Jurkat, Clone E6-1 (cell line): ENCODE data around the gene SLAMF7.
"Not testable (repeated sequence)": the region's sequence is repeated elsewhere in the genome, so short reads cannot be mapped to it uniquely, and the experiment has no call there.

ENCODE experiments used
- DNase-seq: peaks from one replicate; pipeline ENCODE4 v3.0.0-alpha.2; 2011; ENCODE audit warnings: low read depth, low spot score
- H3K4me3 ChIP-seq: 2 replicates; pipeline ENCODE4 v1.5.1; 2011; ENCODE audit warnings: mild to moderate bottlenecking, low read length, control low read depth, moderate library complexity

Gene SLAMF7

DNA sequence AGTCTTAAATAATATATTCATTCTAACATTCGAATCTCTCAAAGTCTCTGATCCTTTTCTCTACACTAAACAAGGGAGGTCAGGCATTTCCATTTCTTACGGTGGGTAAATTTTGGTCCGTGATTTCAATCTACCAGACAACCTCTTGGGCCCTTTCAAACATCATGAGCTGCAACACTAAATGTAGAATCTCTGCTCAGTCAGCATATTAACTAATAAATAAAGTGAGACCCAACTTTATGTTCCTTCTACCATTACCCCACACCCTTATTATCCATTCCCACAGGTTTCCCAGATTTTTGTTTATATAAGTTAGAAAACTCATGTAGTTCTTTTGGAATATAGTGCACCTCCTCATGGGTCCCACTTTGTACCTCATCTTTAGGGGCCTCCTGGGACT, 24.9 kb downstream of the SLAMF7 start:
- DNase-seq = no peak
- no peak overlapping the region for H3K4me3 ChIP-seq

GRCh38 chr1:160767395-160768294, 28.6 kb downstream of the SLAMF7 start:
- DNase-seq = no peak
- peak overlapping the region; percentile 22 for H3K4me3 ChIP-seq

DNA sequence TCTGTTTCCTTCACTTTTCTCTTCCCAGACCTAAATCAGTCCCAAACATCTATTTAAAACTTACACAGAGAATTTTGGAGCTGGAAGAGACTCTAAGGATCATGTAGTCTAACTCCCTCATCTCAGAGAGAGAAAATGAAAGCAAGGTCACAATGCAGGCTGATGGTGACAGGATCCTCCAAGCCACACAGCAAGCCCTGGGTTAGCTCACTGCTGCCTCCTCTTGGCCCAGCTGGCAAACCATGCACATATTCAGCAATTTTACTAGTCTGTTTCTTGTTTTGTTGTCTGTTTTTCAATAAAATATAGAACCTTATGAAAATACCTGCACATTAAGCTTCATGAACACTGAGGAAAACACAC, 29.2 kb downstream of the SLAMF7 start:
- DNase-seq = peak; percentile 81
- H3K4me3 ChIP-seq = peak overlapping the region; percentile 22

- no peak overlapping the region for H3K4me3 ChIP-seq
- no peak for DNase-seq
These were observed 33.3 kb downstream of the SLAMF7 start for GRCh38 chr1:160772331-160772730.

DNA sequence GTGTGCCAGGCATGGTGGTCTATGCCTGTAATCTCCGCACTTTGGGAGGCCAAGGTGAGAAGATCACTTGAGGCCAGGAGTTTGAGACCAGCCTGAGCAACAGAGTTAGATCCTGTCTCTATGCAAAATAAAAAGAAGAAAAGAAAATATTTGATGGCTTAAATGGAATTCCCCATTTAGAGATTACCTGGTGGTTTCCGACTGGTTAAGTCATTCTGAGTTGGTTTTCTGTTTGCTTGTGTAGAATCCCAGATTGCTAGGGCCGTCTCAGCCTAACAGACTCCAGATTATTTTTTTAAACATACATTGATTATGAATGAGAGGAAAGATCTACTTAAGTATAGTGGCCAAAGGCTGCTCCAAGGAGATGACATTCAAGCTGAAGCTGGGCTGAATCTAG, 34.0 kb downstream of the SLAMF7 start:
- no peak overlapping the region for H3K4me3 ChIP-seq
- no peak for DNase-seq

GRCh38 chr1:160774886-160775719, 36.1 kb downstream of the SLAMF7 start:
- H3K4me3 ChIP-seq = no peak overlapping the region
- DNase-seq = no peak

DNA sequence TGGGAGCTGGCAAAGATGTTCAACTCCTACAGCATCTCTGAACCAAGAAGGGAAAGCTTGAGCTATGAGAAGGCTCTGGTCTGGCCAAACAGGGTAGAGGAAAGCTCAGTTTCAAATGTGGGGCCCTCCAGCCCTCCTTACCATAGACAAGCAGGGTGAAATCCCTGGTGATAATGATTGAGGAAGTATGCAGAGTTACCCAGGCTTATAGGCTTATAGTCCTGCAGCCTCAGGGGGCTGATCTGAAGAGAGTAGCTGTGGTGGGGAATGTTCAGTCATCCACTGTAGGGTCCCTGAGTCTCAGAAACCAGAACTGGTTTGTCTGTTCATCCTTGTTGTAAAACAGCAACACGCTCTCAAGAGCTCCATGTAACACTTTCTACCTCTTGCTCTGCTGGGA, 37.1 kb downstream of the SLAMF7 start:
- DNase-seq = no peak
- no peak overlapping the region for H3K4me3 ChIP-seq

GRCh38 chr1:160777486-160778089, 38.5 kb downstream of the SLAMF7 start:
- DNase-seq = peak; percentile 69
- H3K4me3 ChIP-seq = no peak overlapping the region

GRCh38 chr1:160778976-160779375, 39.9 kb downstream of the SLAMF7 start:
- no peak for DNase-seq

GRCh38 chr1:160779626-160780397, 40.8 kb downstream of the SLAMF7 start:
- H3K4me3 ChIP-seq = no peak overlapping the region
- DNase-seq = no peak

More at GRCh38 chr1:160778976-160779375, 39.9 kb downstream of the SLAMF7 start:
- H3K4me3 ChIP-seq = no peak overlapping the region

GRCh38 chr1:160780398-160780755, 41.3 kb downstream of the SLAMF7 start:
- no peak for DNase-seq
- H3K4me3 ChIP-seq = no peak overlapping the region

DNA sequence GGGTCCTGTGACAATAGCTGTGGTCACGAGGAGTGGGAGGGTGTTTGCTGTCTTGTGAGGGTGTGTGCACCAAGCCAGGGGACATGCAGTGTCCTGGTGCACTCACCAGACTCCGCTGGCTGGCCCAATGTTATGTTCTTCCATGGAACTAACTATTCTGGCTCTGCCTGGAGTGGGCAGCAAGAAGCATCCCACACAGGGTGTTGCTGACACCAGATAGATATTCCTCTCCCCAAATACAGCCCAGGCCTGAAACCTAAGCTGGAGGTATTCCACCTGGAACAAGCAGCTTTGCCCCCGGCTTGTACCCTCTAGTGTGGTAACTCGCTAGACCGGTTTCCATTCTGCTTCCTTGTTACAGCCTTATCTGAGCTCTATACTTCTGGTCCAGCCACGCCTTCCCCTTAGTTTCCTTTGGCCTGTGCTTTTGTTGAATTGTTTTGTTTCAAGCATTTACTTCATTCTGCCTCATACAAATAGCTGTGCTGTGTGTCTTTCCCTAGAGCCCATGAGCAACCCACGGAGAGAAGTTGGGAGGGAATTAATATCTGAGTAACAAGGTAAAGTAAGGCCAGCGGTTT, 42.2 kb downstream of the SLAMF7 start:
- no peak overlapping the region for H3K4me3 ChIP-seq
- no peak for DNase-seq

- no peak for DNase-seq
These were observed 43.1 kb downstream of the SLAMF7 start for GRCh38 chr1:160781914-160782689.

GRCh38 chr1:160782988-160783765, 44.1 kb downstream of the SLAMF7 start:
- H3K4me3 ChIP-seq, DNase-seq: not testable (repeated sequence)

More at GRCh38 chr1:160781914-160782689, 43.1 kb downstream of the SLAMF7 start:
- H3K4me3 ChIP-seq = no peak overlapping the region

DNA sequence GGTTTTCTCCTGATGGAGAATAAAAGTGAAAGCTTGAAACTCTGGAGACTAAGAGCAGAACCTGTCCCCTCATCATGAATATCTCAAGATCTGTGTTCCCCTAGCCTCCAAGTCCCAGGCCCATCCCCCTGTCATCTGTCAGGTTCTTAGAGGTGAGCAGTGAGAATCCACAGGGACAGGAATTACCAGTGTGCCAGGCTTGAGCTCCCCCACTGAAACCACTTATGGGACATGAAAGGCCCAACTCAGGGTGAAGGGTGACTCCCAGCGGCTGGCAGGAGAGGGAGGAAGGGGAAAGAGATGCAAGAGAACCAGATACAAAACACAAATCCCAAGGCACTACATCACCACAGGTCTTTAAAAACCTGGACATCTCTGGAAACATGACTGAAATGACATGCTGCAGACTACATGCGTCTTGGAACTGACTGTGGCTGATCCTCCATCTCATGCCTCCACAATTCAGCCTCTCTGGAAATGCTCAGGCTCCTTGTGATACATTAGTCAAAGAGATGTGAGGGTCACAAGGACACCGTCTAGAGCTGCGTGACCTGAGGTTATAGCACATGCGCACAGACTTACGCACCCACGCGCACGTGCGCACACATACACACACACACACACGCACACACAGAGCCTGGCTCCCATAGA, 50.1 kb downstream of the SLAMF7 start:
- no peak for DNase-seq
- H3K4me3 ChIP-seq = no peak overlapping the region

DNA sequence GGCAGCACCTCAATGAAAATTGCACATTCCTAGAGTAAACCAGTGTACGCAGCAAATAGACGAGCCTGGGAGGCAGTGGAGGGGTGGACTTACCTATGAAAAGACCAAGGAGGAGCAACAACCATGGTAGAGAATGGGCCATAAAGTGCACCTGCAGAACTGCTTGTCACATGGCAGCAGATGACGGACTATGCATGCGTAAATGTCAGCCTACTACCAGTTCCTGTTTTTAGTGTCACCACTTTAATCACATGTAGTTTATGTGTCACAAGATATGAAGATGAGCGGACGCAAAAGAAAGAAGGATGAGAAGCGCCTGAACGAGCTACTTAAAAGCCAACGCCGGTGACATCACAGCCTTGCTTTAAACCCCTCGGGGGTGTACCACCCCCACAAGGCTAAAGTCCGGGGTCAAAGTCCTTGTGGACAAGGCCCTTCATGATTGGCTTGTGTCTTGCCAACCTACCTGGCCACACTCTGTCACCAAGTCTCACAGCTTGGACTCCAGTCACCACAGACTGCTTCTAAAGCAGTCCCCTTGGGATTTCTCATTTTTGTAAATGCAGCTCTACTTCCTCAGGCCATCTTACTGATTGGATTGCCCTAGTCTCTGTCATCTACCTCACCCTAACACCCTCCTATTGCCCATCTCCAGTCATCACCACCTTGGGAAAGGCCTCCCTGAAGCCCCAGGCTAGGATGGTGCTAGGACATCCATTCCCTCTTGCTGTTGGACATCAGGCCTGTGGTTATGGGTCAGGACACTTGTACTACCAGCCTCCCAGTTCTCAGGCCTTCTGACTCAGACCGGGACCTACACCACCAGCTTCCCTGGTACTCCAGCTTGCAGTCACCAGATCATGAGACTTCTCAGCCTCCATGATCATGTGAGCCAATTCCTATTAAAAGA, 50.9 kb downstream of the SLAMF7 start:
- no peak overlapping the region for H3K4me3 ChIP-seq
- DNase-seq = no peak
